IMR-90 (cell line): ENCODE results near the gene HAS3. TPM values are rescaled to one million over a fixed set of nuclear protein-coding genes. Genes with fewer than 3 reads are reported as not detected.

Experiments
- ATAC-seq: fragments of 200-7000 bp; cut with Tn5 transposase; 2 replicates; pipeline ENCODE4 v1.9.1; 2020; ENCODE audit warnings: low read depth, mild to moderate bottlenecking, moderate library complexity
- BruUV-seq: library from RNA; stranded (reverse); fragments of 400-500 nt; replicated peaks from 2 replicates; lab custom pipeline; 2021; lab: Mats Ljungman, UMichigan
- CTCF ChIA-PET: fragments of 300-600 bp; formaldehyde crosslinking; extraction: SDS; loops from one replicate; lab custom pipeline; 2021; ENCODE audit warnings: antibody characterized with exemption; lab: Yijun Ruan, JAX
- POLR2A ChIA-PET: fragments of 300-600 bp; sonication (Branson Sonifier 250); formaldehyde crosslinking; loops from one replicate; lab custom pipeline; 2022; ENCODE audit warnings: antibody characterized with exemption; ENCODE audit not compliant: unreplicated experiment; lab: Charles Lee
- DNase-seq: peaks from one replicate; pipeline ENCODE4 v3.0.0; 2013
- H2AFZ ChIP-seq: replicated peaks from 2 replicates; pipeline ENCODE3; 2013; ENCODE audit warnings: low read length, mild to moderate bottlenecking; ENCODE audit not compliant: poor library complexity
- H2AK5ac ChIP-seq: 2 replicates; pipeline ENCODE4 v1.6.1; 2013; ENCODE audit warnings: low read depth, low read length, inconsistent platforms
- H2AK9ac ChIP-seq: replicated peaks from 2 replicates; pipeline ENCODE3; 2013; ENCODE audit warnings: mild to moderate bottlenecking, low read depth, low read length, moderate library complexity; ENCODE audit not compliant: poor library complexity
- H2BK120ac ChIP-seq: 2 replicates; pipeline ENCODE4 v1.6.1; 2013; ENCODE audit warnings: low read depth, low read length, inconsistent platforms
- H2BK15ac ChIP-seq: 3 replicates; pipeline ENCODE4 v1.6.1; 2013; ENCODE audit warnings: low read depth, low read length, inconsistent platforms
- H2BK20ac ChIP-seq: 2 replicates; pipeline ENCODE4 v1.6.1; 2013; ENCODE audit warnings: low read depth, mild to moderate bottlenecking, inconsistent platforms, low read length, moderate library complexity
- H2BK5ac ChIP-seq: 2 replicates; pipeline ENCODE4 v1.6.1; 2013; ENCODE audit warnings: mild to moderate bottlenecking, low read depth, low read length, inconsistent platforms; ENCODE audit not compliant: poor library complexity, severe bottlenecking
- H3K14ac ChIP-seq: replicated peaks from 2 replicates; pipeline ENCODE4 v1.6.1; 2013; ENCODE audit warnings: low read depth, low read length, inconsistent platforms
- H3K18ac ChIP-seq: 2 replicates; pipeline ENCODE4 v1.6.1; 2013; ENCODE audit warnings: low read depth, low read length, control low read depth
- H3K23ac ChIP-seq: 2 replicates; pipeline ENCODE4 v1.6.1; 2013; ENCODE audit warnings: low read depth, low read length, inconsistent platforms
- H3K27ac ChIP-seq: 2 replicates; pipeline ENCODE4 v1.5.1; 2013; ENCODE audit warnings: mild to moderate bottlenecking, control low read depth, low read length; ENCODE audit not compliant: insufficient read depth
- H3K27me3 ChIP-seq: 2 replicates; pipeline ENCODE4 v1.6.1; 2013; ENCODE audit warnings: low read length; ENCODE audit not compliant: control insufficient read depth, insufficient read depth
- H3K36me3 ChIP-seq: 2 replicates; pipeline ENCODE4 v1.6.1; 2013; ENCODE audit warnings: low read length, mixed read lengths; ENCODE audit not compliant: control insufficient read depth, insufficient read depth
- H3K4ac ChIP-seq: 2 replicates; pipeline ENCODE4 v1.6.1; 2013; ENCODE audit warnings: low read depth, low read length, inconsistent platforms
- H3K4me1 ChIP-seq: 2 replicates; pipeline ENCODE4 v1.6.1; 2013; ENCODE audit warnings: low read length, mixed read lengths; ENCODE audit not compliant: control insufficient read depth, insufficient read depth
- H3K4me2 ChIP-seq: 2 replicates; pipeline ENCODE4 v1.6.1; 2013; ENCODE audit warnings: low read depth, mild to moderate bottlenecking, control low read depth, low read length, moderate library complexity
- H3K4me3 ChIP-seq: 2 replicates; pipeline ENCODE4 v1.5.1; 2013; ENCODE audit warnings: low read depth, mild to moderate bottlenecking, control low read depth, low read length, moderate library complexity; ENCODE audit not compliant: insufficient read depth
- H3K56ac ChIP-seq: 2 replicates; pipeline ENCODE4 v1.6.1; 2013; ENCODE audit warnings: low read length, inconsistent platforms; ENCODE audit not compliant: insufficient read depth; ENCODE audit errors: extremely low read depth
- H3K79me1 ChIP-seq, 2 experiments: 2 replicates each; pipeline ENCODE4 v1.6.1; 2013; ENCODE audit warnings: low read length in 2 of 2, inconsistent platforms in 1 of 2, low read depth in 1 of 2
- H3K9ac ChIP-seq: 2 replicates; pipeline ENCODE4 v1.6.1; 2013; ENCODE audit warnings: low read depth, low read length, control low read depth
- H3K9me1 ChIP-seq: 2 replicates; pipeline ENCODE4 v1.6.1; 2013; ENCODE audit warnings: low read length, inconsistent platforms; ENCODE audit not compliant: insufficient read depth
- H3K9me3 ChIP-seq: 2 replicates; pipeline ENCODE4 v1.6.1; 2013; ENCODE audit warnings: low read length; ENCODE audit not compliant: control insufficient read depth, insufficient read depth
- H4K20me1 ChIP-seq: 2 replicates; pipeline ENCODE4 v1.6.1; 2013; ENCODE audit warnings: low read length, inconsistent platforms; ENCODE audit not compliant: insufficient read depth
- H4K5ac ChIP-seq: 2 replicates; pipeline ENCODE4 v1.6.1; 2013; ENCODE audit warnings: mild to moderate bottlenecking, low read depth, low read length, control low read depth
- H4K8ac ChIP-seq, 2 experiments: 2 replicates each; pipeline ENCODE4 v1.6.1; 2013; ENCODE audit warnings: low read depth in 2 of 2, low read length in 2 of 2, control low read depth in 1 of 2, inconsistent platforms in 1 of 2
- H4K91ac ChIP-seq: 2 replicates; pipeline ENCODE4 v1.6.1; 2013; ENCODE audit warnings: low read depth, low read length, inconsistent platforms; ENCODE audit not compliant: insufficient read depth
- ELK1 ChIP-seq: fragments of 150-350 bp; IDR thresholded peaks from 2 replicates; pipeline ENCODE4 v1.6.1; 2016; ENCODE audit warnings: low read depth, mild to moderate bottlenecking, low read length, moderate library complexity, borderline replicate concordance
- POLR2A ChIP-seq: IDR thresholded peaks from 2 replicates; pipeline ENCODE4 v1.6.1; 2012; ENCODE audit warnings: mild to moderate bottlenecking, low read depth, low read length
- RAD21 ChIP-seq: IDR thresholded peaks from 2 replicates; pipeline ENCODE4 v1.6.1; 2012; ENCODE audit warnings: low read length, improper control_type of control experiment
- RFX5 ChIP-seq: IDR thresholded peaks from 2 replicates; pipeline ENCODE4 v1.8.0; 2012; ENCODE audit warnings: low read depth, mild to moderate bottlenecking, low read length, moderate library complexity
- WGBS, 2 experiments: methylation state at CpG; one replicate each; pipeline versions ENCODE4 v1.1.5 to v1.1.7; 2013; ENCODE audit warnings: missing lambda C conversion rate in 2 of 2; ENCODE audit not compliant: insufficient read length in 1 of 2; ENCODE audit errors: extremely low coverage in 2 of 2; 5-methylcytosine and 5-hydroxymethylcytosine counted together
- dilution Hi-C: fragments of 300-500 bp; cut with HindIII; formaldehyde crosslinking; loops from one replicate; pipeline ENCODE4 v1.14.3; 2018; ENCODE audit warnings: low sequenced_read_pairs; ENCODE audit not compliant: unreplicated experiment
- in situ Hi-C: fragments of 300-500 bp; cut with MboI; formaldehyde crosslinking; loops from 3 replicates; pipeline ENCODE4 v1.14.3; 2019; ENCODE audit warnings: low sequenced_read_pairs, inconsistent platforms, mixed read lengths
- intact Hi-C: fragments of 100-400 bp; cut with micrococcal nuclease; formaldehyde crosslinking; loops from 2 replicates; pipeline ENCODE4 v1.10.0; 2022
- polyA plus RNA-seq, 3 experiments: library from polyadenylated mRNA; depleted of rRNA; stranded (reverse); fragments of >200 nt; gene quantifications; 2 replicates each; pipeline ENCODE4 v1.2.3, GENCODE V29; 2012; ENCODE audit warnings: low replicate concordance in 1 of 3
- total RNA-seq: library from RNA; depleted of rRNA; stranded (reverse); fragments of >200 nt; gene quantifications from 2 replicates; pipeline ENCODE4 v1.2.3, GENCODE V29; 2012

Gene HAS3
- total and polyA plus RNA-seq, 2 of the 4 experiments (the other 2 are of a cell fraction), result 0.36 to 0.97 TPM

GRCh38 chr16:69079697-69080096 lies 25.8 kb upstream of the HAS3 start:
- Histone ChIP-seq H3K56ac (no peak overlapping the region), H2BK15ac (no peak overlapping the region), H3K9me1 (peaks cover 21% of the 10 kb centered on the region), H2BK5ac (no peak overlapping the region), H3K27ac (no peak overlapping the region), H3K14ac (no peak overlapping the region), H2BK120ac (no peak overlapping the region), H3K9ac (no peak overlapping the region), H3K4me1 (peaks cover 3% of the 10 kb centered on the region; the same call in 1 of the 2 replicates), H3K36me3 (no peaks in the 10 kb centered on the region), H2AK9ac (no peak overlapping the region), H3K27me3 (no peaks in the 10 kb centered on the region), H2AFZ (no peak overlapping the region), H3K9me3 (no peaks in the 10 kb centered on the region), H4K8ac (no peak overlapping the region), H3K18ac (no peak overlapping the region), H3K4ac (no peak overlapping the region), H3K4me2 (no peak overlapping the region), H3K4me3 (no peak overlapping the region), H3K79me1 (no peaks in the 10 kb centered on the region; a peak in 1 of 4 replicates), H4K5ac (no peak overlapping the region), H2AK5ac (no peak overlapping the region), H4K91ac (no peak overlapping the region), H2BK20ac (no peak overlapping the region), H4K20me1 (no peaks in the 10 kb centered on the region), H3K23ac (no peak overlapping the region)
- in situ Hi-C loops (no loop called here), intact Hi-C loops (no loop called here), dilution Hi-C loops (no loop called here)
- no TSS peak for BruUV-seq
- DNase-seq (no peak), ATAC-seq (no peak)
- TF ChIP-seq RFX5, result no peak
- no peak for TF ChIP-seq ELK1
- TF ChIP-seq RAD21, result no peak
- no peak for TF ChIP-seq POLR2A
- ChIA-PET POLR2A (no interaction called here), CTCF (no interaction called here)
- no CpG with 5 or more reads among the region's 2 CpGs for WGBS, 2 experiments
